HFF-Myc (cell line): ENCODE data around the gene GUCA2B.

Experiments
- DNase-seq: peaks from one replicate; pipeline ENCODE4 v3.0.0-alpha.2; 2011; ENCODE audit warnings: low read depth; ENCODE audit errors: extremely low read depth
- H3K4me3 ChIP-seq: replicated peaks from 2 replicates; pipeline ENCODE4 v1.5.1; 2011; ENCODE audit warnings: low read depth, mild to moderate bottlenecking, control low read depth, low read length
- CTCF ChIP-seq: IDR thresholded peaks from 2 replicates; pipeline ENCODE4 v1.5.1; 2012; ENCODE audit warnings: mild to moderate bottlenecking, low read depth, low read length, control low read depth; ENCODE audit errors: missing control alignments

GUCA2B gene

DNA sequence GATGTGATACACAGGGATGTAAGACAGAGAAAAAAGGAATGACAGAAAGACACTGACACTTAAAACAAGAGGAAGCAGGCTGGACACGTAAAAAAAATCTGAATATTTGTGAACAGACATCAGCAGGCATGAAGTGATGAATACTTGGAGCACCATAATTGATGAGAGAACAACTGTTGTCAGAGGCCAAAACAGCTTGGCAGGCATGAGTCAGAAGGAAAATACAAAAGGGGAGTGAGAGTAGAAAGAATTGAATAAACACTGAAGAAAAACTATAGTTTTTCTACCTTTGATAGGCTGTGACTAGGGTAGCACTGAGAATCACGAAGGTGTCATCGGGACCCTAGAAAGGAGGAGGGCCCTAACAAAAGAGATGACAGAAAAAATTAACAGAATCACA, 32.9 kb downstream of the GUCA2B start:
- no peak overlapping the region for H3K4me3 ChIP-seq
- DNase-seq = no peak

GRCh38 chr1:42189931-42190853, 37.0 kb downstream of the GUCA2B start:
- DNase-seq = no peak
- no peak overlapping the region for H3K4me3 ChIP-seq
- TF ChIP-seq CTCF = no peak

More for the DNA sequence above, 32.9 kb downstream of the GUCA2B start:
- TF ChIP-seq CTCF = no peak

DNA sequence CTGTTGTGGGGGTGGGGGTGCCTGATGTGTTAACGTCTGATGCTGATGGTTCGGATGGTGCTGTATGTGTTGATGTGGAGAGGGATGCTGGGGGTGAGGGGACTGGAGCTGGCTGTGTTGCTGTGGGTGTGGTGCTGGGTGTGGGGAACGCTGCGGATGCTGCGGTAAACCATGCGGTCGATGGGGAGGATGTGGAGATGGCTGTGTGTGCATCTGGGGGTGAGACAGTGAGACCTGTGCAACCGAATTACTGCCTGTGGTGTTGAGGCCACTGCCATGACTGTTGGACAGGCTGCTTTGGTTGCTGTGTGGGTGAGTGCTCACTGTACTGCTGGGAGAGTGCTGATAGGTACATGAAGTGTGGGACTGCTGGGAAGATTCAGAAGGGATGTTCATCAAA, 38.1 kb downstream of the GUCA2B start:
- no peak for TF ChIP-seq CTCF
- no peak for DNase-seq
- no peak overlapping the region for H3K4me3 ChIP-seq

GRCh38 chr1:42192106-42192505, 38.9 kb downstream of the GUCA2B start:
- H3K4me3 ChIP-seq = no peak overlapping the region
- TF ChIP-seq CTCF = no peak
- no peak for DNase-seq

DNA sequence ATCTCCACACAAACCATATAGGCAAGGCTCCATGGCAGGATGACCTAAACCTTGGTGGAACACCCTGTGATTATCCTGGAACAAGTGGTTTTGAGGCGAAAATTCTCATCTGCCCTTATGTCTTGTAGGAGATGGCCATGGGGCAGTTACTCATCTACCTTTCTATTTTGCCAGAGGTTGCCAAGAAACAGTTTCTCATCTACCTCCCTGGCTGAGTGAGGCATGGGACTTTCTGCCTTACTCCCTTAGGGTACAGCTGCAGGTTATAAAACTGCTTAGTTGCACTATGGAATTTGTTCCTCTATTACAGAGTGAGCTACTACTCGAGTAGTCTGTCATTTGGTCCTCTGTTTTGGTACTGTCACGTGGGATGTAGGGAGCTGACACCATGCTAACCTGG, 42.6 kb downstream of the GUCA2B start:
- no peak for DNase-seq
- no peak overlapping the region for H3K4me3 ChIP-seq
- TF ChIP-seq CTCF = no peak

DNA sequence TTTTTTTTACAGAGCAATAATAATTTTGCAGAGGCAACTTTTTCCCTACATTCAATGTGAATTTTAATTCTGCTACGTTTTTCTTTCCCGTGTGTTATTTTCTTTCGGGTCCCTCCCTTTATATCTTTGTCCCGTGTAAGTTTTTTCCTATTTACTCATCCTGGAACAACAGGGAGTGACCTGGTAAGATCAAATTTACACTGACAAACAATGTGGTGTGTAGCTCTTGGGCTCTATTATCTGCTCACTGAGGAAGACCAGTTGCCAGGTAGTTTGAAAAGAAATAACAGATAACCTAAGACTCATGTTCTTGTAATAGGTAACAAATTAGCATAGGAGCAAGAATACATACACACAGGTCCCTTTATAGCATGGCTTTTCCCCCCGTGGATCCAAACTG, 45.0 kb downstream of the GUCA2B start:
- no peak for TF ChIP-seq CTCF
- H3K4me3 ChIP-seq = no peak overlapping the region
- DNase-seq = no peak
